Measurements from ENCODE around the gene SIX1. TPM values are rescaled to one million over a fixed set of nuclear protein-coding genes. Genes with fewer than 3 reads are reported as not detected.

Gene SIX1
- total RNA-seq, 1 donor from 2014 or later, result 339 TPM

DNA sequence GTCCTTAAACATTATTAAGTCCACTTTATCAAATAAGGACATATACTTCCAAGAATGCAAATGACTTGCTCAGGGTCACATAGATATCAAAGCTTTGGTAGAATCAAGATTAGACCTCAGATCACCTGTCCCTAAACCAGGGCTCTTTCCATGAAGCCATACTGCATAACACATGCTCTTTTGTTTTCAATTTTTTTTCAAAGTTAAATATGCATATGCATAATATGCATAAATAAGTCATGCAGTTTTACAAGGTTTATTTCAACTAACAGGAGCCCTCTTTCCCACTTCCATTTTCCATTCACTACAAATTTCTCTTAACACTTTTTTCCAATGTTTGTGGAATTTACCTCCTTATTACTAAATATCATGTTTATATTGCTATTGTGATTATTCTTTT, 53.1 kb downstream of the SIX1 start:
- Mint-ChIP-seq H3K4me1 (ENCODE audit: unreplicated experiment) (peaks cover under 1% of the 10 kb centered on the region), H3K36me3 (ENCODE audit: unreplicated experiment) (peaks cover 4% of the 10 kb centered on the region), H3K27ac (ENCODE audit: unreplicated experiment) (no peak overlapping the region), H3K27me3 (ENCODE audit: unreplicated experiment) (no peaks in the 10 kb centered on the region), H3K9me3 (ENCODE audit: unreplicated experiment) (no peaks in the 10 kb centered on the region), H3K4me3 (ENCODE audit: unreplicated experiment) (no peak overlapping the region)
- no peak for DNase-seq (ENCODE audit: extremely low spot score, unreplicated experiment)
- TF ChIP-seq, protein P1, sequence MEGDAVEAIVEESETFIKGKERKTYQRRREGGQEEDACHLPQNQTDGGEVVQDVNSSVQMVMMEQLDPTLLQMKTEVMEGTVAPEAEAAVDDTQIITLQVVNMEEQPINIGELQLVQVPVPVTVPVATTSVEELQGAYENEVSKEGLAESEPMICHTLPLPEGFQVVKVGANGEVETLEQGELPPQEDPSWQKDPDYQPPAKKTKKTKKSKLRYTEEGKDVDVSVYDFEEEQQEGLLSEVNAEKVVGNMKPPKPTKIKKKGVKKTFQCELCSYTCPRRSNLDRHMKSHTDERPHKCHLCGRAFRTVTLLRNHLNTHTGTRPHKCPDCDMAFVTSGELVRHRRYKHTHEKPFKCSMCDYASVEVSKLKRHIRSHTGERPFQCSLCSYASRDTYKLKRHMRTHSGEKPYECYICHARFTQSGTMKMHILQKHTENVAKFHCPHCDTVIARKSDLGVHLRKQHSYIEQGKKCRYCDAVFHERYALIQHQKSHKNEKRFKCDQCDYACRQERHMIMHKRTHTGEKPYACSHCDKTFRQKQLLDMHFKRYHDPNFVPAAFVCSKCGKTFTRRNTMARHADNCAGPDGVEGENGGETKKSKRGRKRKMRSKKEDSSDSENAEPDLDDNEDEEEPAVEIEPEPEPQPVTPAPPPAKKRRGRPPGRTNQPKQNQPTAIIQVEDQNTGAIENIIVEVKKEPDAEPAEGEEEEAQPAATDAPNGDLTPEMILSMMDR (IDR thresholded peaks at IDR 0.05), result no peak

DNA sequence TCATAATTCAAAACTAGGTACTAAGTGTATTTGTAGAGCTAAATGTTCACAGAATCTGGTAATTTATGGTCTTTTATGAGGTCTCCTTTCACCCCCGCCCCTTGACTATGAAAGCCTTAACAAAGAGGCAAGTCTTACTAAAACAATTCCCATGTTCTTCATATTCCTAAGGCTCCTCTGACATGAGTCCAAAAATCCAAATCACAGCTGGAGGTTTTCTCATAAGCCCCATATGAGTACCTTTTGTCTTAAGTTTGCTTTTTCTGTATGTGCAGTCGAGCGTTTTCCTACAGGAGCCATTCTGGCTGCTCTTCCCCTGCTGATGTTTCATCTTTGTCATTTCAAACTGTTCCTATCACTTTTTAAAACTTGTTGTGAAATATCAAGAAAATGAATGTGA, 55.2 kb downstream of the SIX1 start:
- Mint-ChIP-seq H3K4me3 (ENCODE audit: unreplicated experiment) (no peak overlapping the region), H3K4me1 (ENCODE audit: unreplicated experiment) (peaks cover 6% of the 10 kb centered on the region), H3K27ac (ENCODE audit: unreplicated experiment) (no peak overlapping the region), H3K36me3 (ENCODE audit: unreplicated experiment) (peaks cover 4% of the 10 kb centered on the region), H3K9me3 (ENCODE audit: unreplicated experiment) (no peaks in the 10 kb centered on the region), H3K27me3 (ENCODE audit: unreplicated experiment) (no peaks in the 10 kb centered on the region)
- TF ChIP-seq, protein P1 (IDR thresholded peaks at IDR 0.05), result no peak
- DNase-seq (ENCODE audit: extremely low spot score, unreplicated experiment), result no peak

Other genes starting within 250 kb of the SIX1 start
- gene C14orf39, start 163.4 kb downstream of the SIX1 start, total RNA-seq, result 1.1 and 1.4 TPM in 2 replicates
- not detected in 2 replicates for gene SIX6, start 140.3 kb downstream of the SIX1 start, total RNA-seq
- 80.0 and 80.1 TPM in 2 replicates for gene SIX4, start 74.9 kb upstream of the SIX1 start, total RNA-seq
- gene MNAT1, start 85.3 kb upstream of the SIX1 start, total RNA-seq, result 57.5 and 59.9 TPM in 2 replicates